ENCODE measurements around the gene PRX. TPM values are rescaled to one million over a fixed set of nuclear protein-coding genes. Genes with fewer than 3 reads are reported as not detected.

PRX gene
- total RNA-seq, 1 donor from 2014 or later: 3.3 TPM

GRCh38 chr19:40424637-40425449 is 11.7 kb upstream of the PRX start:
- peaks cover 13% of the 10 kb centered on the region for H3K36me3 ChIP-seq
- peak overlapping the region; percentile 99 for H3K27ac ChIP-seq (replicated peaks)
- no peak for DNase-seq
- peaks cover 64% of the 10 kb centered on the region for H3K4me1 ChIP-seq
- no peaks in the 10 kb centered on the region for H3K9me3 ChIP-seq (replicated peaks)
- H3K27me3 ChIP-seq (ENCODE audit: low read depth): no peaks in the 10 kb centered on the region
- no peak for TF ChIP-seq CTCF (IDR thresholded peaks at IDR 0.05; ENCODE audit: borderline replicate concordance)
- peak overlapping the region; percentile 97 for H3K4me3 ChIP-seq
- intact Hi-C loops (cut with micrococcal nuclease): loop anchor here (1.0 kb wide), 1 partner anchor 18 kb away; no protein-coding TSS in a partner anchor

GRCh38 chr19:40423938-40424337 is 10.8 kb upstream of the PRX start:
- H3K27ac ChIP-seq (replicated peaks): peak overlapping the region; percentile 99
- intact Hi-C loops (cut with micrococcal nuclease): no loop called here
- peak overlapping the region; percentile 97 for H3K4me3 ChIP-seq
- H3K27me3 ChIP-seq (ENCODE audit: low read depth): no peaks in the 10 kb centered on the region
- peaks cover 64% of the 10 kb centered on the region for H3K4me1 ChIP-seq
- no peak for DNase-seq
- H3K9me3 ChIP-seq (replicated peaks): no peaks in the 10 kb centered on the region
- H3K36me3 ChIP-seq: peaks cover 13% of the 10 kb centered on the region
- no peak for TF ChIP-seq CTCF (IDR thresholded peaks at IDR 0.05; ENCODE audit: borderline replicate concordance)

GRCh38 chr19:40422748-40423566 is 9.8 kb upstream of the PRX start:
- intact Hi-C loops (cut with micrococcal nuclease): no loop called here
- TF ChIP-seq CTCF (IDR thresholded peaks at IDR 0.05; ENCODE audit: borderline replicate concordance): no peak
- H3K4me1 ChIP-seq: peaks cover 64% of the 10 kb centered on the region

GRCh38 chr19:40421993-40422747 is 9.0 kb upstream of the PRX start:
- peak overlapping the region; percentile 99 for H3K27ac ChIP-seq (replicated peaks)
- no peaks in the 10 kb centered on the region for H3K27me3 ChIP-seq (ENCODE audit: low read depth)
- no peak for TF ChIP-seq CTCF (IDR thresholded peaks at IDR 0.05; ENCODE audit: borderline replicate concordance)
- peaks cover 13% of the 10 kb centered on the region for H3K36me3 ChIP-seq
- peaks cover 72% of the 10 kb centered on the region for H3K4me1 ChIP-seq
- peak overlapping the region; percentile 72 for H3K4me3 ChIP-seq
- intact Hi-C loops (cut with micrococcal nuclease): no loop called here
- no peak for DNase-seq
- H3K9me3 ChIP-seq (replicated peaks): no peaks in the 10 kb centered on the region

More at GRCh38 chr19:40422748-40423566, 9.8 kb upstream of the PRX start:
- Histone ChIP-seq H3K9me3 (replicated peaks) (no peaks in the 10 kb centered on the region), H3K36me3 (peaks cover 13% of the 10 kb centered on the region), H3K4me3 (peak overlapping the region; percentile 97), H3K27me3 (ENCODE audit: low read depth) (no peaks in the 10 kb centered on the region), H3K27ac (replicated peaks) (peak overlapping the region; percentile 99)
- no peak for DNase-seq
